Prostate gland (tissue), 2 donors: ENCODE data around the gene COL16A1. TPM values are rescaled to one million over a fixed set of nuclear protein-coding genes. Genes with fewer than 3 reads are reported as not detected.

Experiments used
- DNase-seq: peaks from one replicate; pipeline ENCODE4 v3.0.0-alpha.2; 2019; ENCODE audit warnings: low spot score
- H3K27ac ChIP-seq, 2 donors: fragments of 200-600 bp; sonication (generic); 2 replicates each; pipeline ENCODE4 v1.5.1; 2017 to 2019
- H3K27me3 ChIP-seq: fragments of 200-600 bp; sonication (generic); replicated peaks from 2 replicates; pipeline ENCODE4 v1.5.1; 2019; ENCODE audit not compliant: insufficient read depth
- H3K36me3 ChIP-seq, 2 donors: fragments of 200-600 bp; sonication (generic); 1 replicate in 1 of 2; 2 replicates in 1 of 2; pipeline versions ENCODE4 v1.5.1 to v1.8.1; 2017 to 2019
- H3K4me1 ChIP-seq: fragments of 200-600 bp; sonication (generic); replicated peaks from 2 replicates; pipeline ENCODE4 v1.5.1; 2019
- H3K4me3 ChIP-seq, 2 donors: fragments of 200-600 bp; sonication (generic); 2 replicates each; pipeline ENCODE4 v1.5.1; 2017 to 2019
- H3K9me3 ChIP-seq: fragments of 200-600 bp; sonication (generic); 2 replicates; pipeline ENCODE4 v1.5.1; 2017
- POLR2A ChIP-seq: fragments of 450-650 bp; IDR thresholded peaks from one replicate; pipeline ENCODE4 v1.6.1; 2016; ENCODE audit warnings: antibody characterized with exemption, mild to moderate bottlenecking
- POLR2AphosphoS5 ChIP-seq: sonication (generic); formaldehyde crosslinking; IDR thresholded peaks from one replicate; pipeline ENCODE4 v1.6.1; 2017; ENCODE audit warnings: antibody characterized with exemption
- WGBS: methylation state at CpG from one replicate; pipeline ENCODE4 v1.1.5; 2018; 5-methylcytosine and 5-hydroxymethylcytosine counted together
- intact Hi-C: fragments of 100-400 bp; cut with DNase I; formaldehyde crosslinking; loops from one replicate; pipeline ENCODE4 v1.14.2; 2022
- total RNA-seq, 2 donors: library from RNA; depleted of rRNA; stranded (reverse); fragments of >200 nt; gene quantifications; one replicate each; pipeline ENCODE4 v1.1.0, GENCODE V29; 2016
- TF ChIP-seq, protein P1 (sequence below), 4 experiments: fragments of 200-600 bp in 2 of 4; fragments of 450-650 bp in 2 of 4; sonication (generic) in 2 of 4; IDR thresholded peaks; 1 replicate in 3 of 4; 2 replicates in 1 of 4; pipeline ENCODE4 v1.5.1; 2016 to 2019; ENCODE audit warnings: antibody characterized with exemption in 4 of 4, mild to moderate bottlenecking in 2 of 4, moderate library complexity in 2 of 4

Gene COL16A1
- total RNA-seq, 2 donors from 2014 or later, result 45.3 to 89.4 TPM

DNA sequence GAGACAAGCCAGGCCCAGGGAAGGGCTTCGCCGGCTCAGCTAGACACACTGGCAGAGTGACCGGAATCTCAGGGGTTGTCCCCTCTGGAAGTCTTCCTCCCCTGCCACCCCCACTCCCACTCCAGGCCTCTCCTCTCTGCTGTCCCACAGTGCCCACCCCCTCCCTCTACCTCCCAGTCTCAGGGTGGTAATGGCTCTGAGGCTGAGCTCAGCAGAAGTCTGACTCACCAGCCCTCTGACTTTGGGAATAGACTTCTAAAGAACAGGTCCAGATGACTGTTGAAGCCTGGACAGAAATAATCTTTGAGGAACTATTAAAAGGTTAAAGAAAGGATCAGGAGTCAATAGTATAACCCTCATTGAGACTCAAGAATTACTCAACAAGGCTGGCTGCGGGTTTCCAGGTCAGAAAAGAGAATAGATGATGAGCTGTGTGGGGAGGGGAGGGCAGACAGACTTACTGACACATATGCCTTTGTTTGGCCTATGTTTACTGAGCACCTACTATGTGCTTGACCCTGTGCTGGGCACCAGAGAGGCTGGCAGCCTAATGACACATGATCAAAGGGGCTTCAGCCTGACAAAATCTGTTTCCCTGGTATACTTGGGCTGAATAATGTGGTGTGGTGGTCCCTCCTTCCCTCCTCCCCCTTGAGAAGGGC, 78.1 kb downstream of the COL16A1 start:
- DNase-seq, result no peak
- no peak overlapping the region for H3K27ac ChIP-seq
- no peaks in the 10 kb centered on the region for H3K9me3 ChIP-seq
- WGBS, result 79% methylated on average over 4 of the region's 4 CpGs
- H3K4me3 ChIP-seq, result no peak overlapping the region
- H3K36me3 ChIP-seq, result peaks cover 0 to 8% of the 10 kb centered on the region in 2 donors
- no peaks in the 10 kb centered on the region for H3K27me3 ChIP-seq
- H3K4me1 ChIP-seq, result peaks cover 12% of the 10 kb centered on the region
- intact Hi-C loops, result no loop called here
- no peak for TF ChIP-seq POLR2A

DNA sequence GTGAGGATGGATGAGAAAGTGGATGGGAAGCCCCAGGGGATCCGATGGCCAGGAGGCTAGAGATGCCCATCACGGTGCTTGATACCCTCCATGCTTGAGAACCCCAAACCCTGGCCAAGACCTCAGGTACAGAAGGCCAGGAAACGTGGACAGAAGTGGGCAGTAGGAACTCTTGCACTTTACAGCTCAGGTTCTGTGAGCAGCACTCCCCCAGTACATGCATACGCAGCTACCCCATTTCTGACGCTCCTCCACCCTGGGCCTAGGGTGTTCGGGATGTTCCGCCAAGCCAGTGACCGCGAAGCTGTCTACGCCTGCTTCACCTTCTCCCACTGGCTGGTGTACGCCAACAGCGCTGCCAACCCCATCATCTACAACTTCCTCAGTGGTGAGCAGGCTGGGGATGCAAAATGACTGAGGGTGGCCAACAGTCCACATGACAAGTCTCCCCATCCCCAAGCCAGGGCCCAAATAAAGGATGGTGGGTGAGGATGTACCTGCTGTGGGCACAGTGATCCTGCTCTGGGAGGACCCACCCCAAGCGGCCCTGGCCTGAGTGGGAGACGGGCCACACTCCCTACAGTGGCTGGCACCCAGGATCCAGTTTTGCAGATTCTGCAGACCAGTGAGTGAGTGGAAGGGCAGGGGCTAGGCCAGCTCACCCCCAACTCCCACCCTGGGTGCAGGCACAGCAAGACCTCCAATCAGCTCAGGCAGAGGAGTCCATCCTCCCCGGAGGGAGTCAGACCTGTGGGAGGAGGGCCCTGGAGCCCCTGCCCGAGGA, 78.9 kb downstream of the COL16A1 start:
- WGBS, result 90% methylated on average over 15 of the region's 16 CpGs
- no peak for TF ChIP-seq POLR2AphosphoS5
- TF ChIP-seq, protein P1, sequence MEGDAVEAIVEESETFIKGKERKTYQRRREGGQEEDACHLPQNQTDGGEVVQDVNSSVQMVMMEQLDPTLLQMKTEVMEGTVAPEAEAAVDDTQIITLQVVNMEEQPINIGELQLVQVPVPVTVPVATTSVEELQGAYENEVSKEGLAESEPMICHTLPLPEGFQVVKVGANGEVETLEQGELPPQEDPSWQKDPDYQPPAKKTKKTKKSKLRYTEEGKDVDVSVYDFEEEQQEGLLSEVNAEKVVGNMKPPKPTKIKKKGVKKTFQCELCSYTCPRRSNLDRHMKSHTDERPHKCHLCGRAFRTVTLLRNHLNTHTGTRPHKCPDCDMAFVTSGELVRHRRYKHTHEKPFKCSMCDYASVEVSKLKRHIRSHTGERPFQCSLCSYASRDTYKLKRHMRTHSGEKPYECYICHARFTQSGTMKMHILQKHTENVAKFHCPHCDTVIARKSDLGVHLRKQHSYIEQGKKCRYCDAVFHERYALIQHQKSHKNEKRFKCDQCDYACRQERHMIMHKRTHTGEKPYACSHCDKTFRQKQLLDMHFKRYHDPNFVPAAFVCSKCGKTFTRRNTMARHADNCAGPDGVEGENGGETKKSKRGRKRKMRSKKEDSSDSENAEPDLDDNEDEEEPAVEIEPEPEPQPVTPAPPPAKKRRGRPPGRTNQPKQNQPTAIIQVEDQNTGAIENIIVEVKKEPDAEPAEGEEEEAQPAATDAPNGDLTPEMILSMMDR (IDR thresholded peaks at IDR 0.05), result no peak
- no peak for TF ChIP-seq POLR2A

DNA sequence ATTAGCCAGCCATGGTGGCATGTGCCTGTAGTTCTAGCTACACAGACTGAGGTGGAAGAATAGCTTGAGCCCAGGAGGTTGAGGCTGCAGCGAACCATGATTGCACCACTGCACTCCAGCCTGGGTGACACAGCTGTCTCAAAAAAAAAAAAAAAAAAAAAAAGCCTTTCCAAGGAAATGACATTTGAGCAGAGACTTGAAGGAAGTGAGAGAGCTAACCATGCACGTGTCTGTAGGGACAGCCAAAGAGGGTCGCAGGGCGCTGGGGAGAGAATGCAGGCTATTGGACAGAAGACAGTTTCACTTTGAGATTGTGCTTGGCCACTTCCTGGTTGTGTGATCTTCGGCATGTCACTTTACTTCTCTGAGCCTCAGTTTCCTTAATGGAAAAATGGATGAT, 79.5 kb downstream of the COL16A1 start:
- Histone ChIP-seq H3K27me3 (no peaks in the 10 kb centered on the region), H3K4me1 (peaks cover 12% of the 10 kb centered on the region), H3K27ac (no peak overlapping the region), H3K4me3 (no peak overlapping the region), H3K36me3 (no peaks in the 10 kb centered on the region), H3K9me3 (no peaks in the 10 kb centered on the region)
- 82% methylated on average over 5 of the region's 5 CpGs for WGBS
- TF ChIP-seq, protein P1 (IDR thresholded peaks at IDR 0.05), result no peak
- TF ChIP-seq POLR2AphosphoS5, result no peak
- TF ChIP-seq POLR2A, result no peak
- intact Hi-C loops, result no loop called here
- no peak for DNase-seq

More for the DNA sequence above, 78.9 kb downstream of the COL16A1 start:
- Histone ChIP-seq H3K9me3 (no peaks in the 10 kb centered on the region), H3K27me3 (no peaks in the 10 kb centered on the region), H3K36me3 (peaks cover 0 to under 1% of the 10 kb centered on the region in 2 donors), H3K27ac (no peak overlapping the region), H3K4me3 (no peak overlapping the region), H3K4me1 (peaks cover 12% of the 10 kb centered on the region)
- intact Hi-C loops, result no loop called here
- no peak for DNase-seq

DNA sequence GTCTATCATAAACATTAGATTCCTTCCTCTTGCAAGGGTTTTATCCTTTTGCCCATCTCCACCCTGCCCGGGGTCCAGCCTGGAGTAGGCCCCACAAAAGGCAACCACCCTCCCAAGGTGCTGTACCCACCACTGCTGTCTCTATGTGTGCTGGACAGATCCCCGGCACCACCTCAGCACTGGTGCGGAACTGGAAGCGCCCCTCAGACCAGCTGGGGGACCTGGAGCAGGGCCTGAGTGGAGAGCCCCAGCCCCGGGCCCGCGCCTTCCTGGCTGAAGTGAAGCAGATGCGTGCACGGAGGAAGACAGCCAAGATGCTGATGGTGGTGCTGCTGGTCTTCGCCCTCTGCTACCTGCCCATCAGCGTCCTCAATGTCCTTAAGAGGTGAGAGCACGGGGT, 80.5 kb downstream of the COL16A1 start:
- 94% methylated on average over 12 of the region's 12 CpGs for WGBS

More for the DNA sequence above, 80.5 kb downstream of the COL16A1 start:
- TF ChIP-seq, protein P1 (IDR thresholded peaks at IDR 0.05), result no peak
- TF ChIP-seq POLR2A (no peak), POLR2AphosphoS5 (no peak)
- H3K9me3 ChIP-seq, result no peaks in the 10 kb centered on the region
- DNase-seq, result no peak
- intact Hi-C loops, result no loop called here
- H3K27me3 ChIP-seq, result no peaks in the 10 kb centered on the region
- peaks cover 11% of the 10 kb centered on the region for H3K4me1 ChIP-seq
- H3K4me3 ChIP-seq, result no peak overlapping the region
- H3K36me3 ChIP-seq, result no peaks in the 10 kb centered on the region
- H3K27ac ChIP-seq, result no peak overlapping the region
